ENCODE data around the gene GCSAML. TPM values are rescaled to one million over a fixed set of nuclear protein-coding genes. Genes with fewer than 3 reads are reported as not detected.

Gene GCSAML
- total and polyA plus RNA-seq, 2 of the 4 experiments (the other 2 are of a cell fraction), result not detected

DNA sequence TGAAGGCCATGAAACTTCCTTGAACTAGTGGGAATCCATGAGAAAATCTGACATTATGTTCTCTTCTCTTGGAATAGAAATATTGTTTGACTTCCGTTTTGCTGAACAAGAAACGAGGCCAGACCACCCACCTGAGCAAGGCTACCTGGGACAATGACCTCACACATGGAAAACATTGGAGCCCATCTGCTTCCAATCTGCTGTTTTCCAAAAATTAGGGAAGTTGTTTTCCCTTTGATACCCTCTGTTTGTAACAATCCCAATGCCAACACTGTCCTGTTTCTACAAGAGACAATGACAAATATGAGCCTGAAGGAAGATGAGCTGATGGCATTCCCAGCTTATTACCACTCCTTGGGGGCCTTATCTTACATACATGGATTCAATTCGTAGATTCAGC, 42.1 kb upstream of the GCSAML start:
- no peak overlapping the region for H2AK5ac ChIP-seq (ENCODE audit: low read depth, low read length)
- H3K27ac ChIP-seq (ENCODE audit: insufficient read depth, low read length), result no peak overlapping the region
- DNase-seq (no peak), ATAC-seq (ENCODE audit: low read depth) (no peak)
- H2BK15ac ChIP-seq (ENCODE audit: low read depth, low read length), result no peak overlapping the region
- no peak overlapping the region for H2AFZ ChIP-seq (replicated peaks; ENCODE audit: low read length, poor library complexity)
- no peak overlapping the region for H4K91ac ChIP-seq (ENCODE audit: insufficient read depth, low read depth, low read length)
- H3K4me1 ChIP-seq (ENCODE audit: control insufficient read depth, insufficient read depth, low read length), result no peaks in the 10 kb centered on the region
- no peaks in the 10 kb centered on the region for H3K27me3 ChIP-seq (ENCODE audit: control insufficient read depth, insufficient read depth, low read length)
- H4K8ac ChIP-seq (ENCODE audit: low read depth in 2 of 2, low read length in 2 of 2), result no peak overlapping the region
- H3K23ac ChIP-seq (ENCODE audit: low read depth, low read length), result no peak overlapping the region
- no peaks in the 10 kb centered on the region for H4K20me1 ChIP-seq (ENCODE audit: insufficient read depth, low read length)
- dilution Hi-C loops (cut with HindIII; ENCODE audit: low sequenced_read_pairs, unreplicated experiment) (no loop called here), in situ Hi-C loops (cut with MboI; ENCODE audit: low sequenced_read_pairs) (no loop called here), intact Hi-C loops (cut with micrococcal nuclease) (no loop called here)
- no CpG with 5 or more reads among the region's 3 CpGs for WGBS, 2 experiments (ENCODE audit: extremely low coverage in 2 of 2, insufficient read length in 1 of 2)
- H2BK20ac ChIP-seq (ENCODE audit: low read depth, low read length), result no peak overlapping the region
- no peaks in the 10 kb centered on the region for H3K79me1 ChIP-seq (ENCODE audit: low read depth in 1 of 2, low read length in 2 of 2)
- no peak overlapping the region for H4K5ac ChIP-seq (ENCODE audit: low read depth, low read length)
- H3K4me3 ChIP-seq (ENCODE audit: insufficient read depth, low read depth, low read length), result no peak overlapping the region
- H3K9me3 ChIP-seq (ENCODE audit: control insufficient read depth, insufficient read depth, low read length), result peaks cover 3% of the 10 kb centered on the region
- no peak overlapping the region for H2AK9ac ChIP-seq (replicated peaks; ENCODE audit: low read depth, low read length, poor library complexity)
- no peak overlapping the region for H2BK5ac ChIP-seq (ENCODE audit: low read depth, low read length, poor library complexity, severe bottlenecking)
- H3K9me1 ChIP-seq (ENCODE audit: insufficient read depth, low read length), result no peaks in the 10 kb centered on the region
- BruUV-seq (replicated peaks), result no TSS peak
- H2BK120ac ChIP-seq (ENCODE audit: low read depth, low read length), result no peak overlapping the region
- ChIA-PET CTCF (interaction anchor here (0.6 kb wide), 1 partner anchor 116 kb away, joined by 3 read pairs; no protein-coding TSS in a partner anchor), POLR2A (ENCODE audit: unreplicated experiment) (no interaction called here)
- H3K4me2 ChIP-seq (ENCODE audit: low read depth, low read length), result no peak overlapping the region
- no peak overlapping the region for H3K18ac ChIP-seq (ENCODE audit: low read depth, low read length)
- no peak overlapping the region for H3K14ac ChIP-seq (replicated peaks; ENCODE audit: low read depth, low read length)
- no peak overlapping the region for H3K9ac ChIP-seq (ENCODE audit: low read depth, low read length)
- no peak overlapping the region for H3K4ac ChIP-seq (ENCODE audit: low read depth, low read length)
- no peak overlapping the region for H3K56ac ChIP-seq (ENCODE audit: extremely low read depth, insufficient read depth, low read length)
- no peaks in the 10 kb centered on the region for H3K36me3 ChIP-seq (ENCODE audit: control insufficient read depth, insufficient read depth, low read length)
- no peak for TF ChIP-seq BHLHE40 (IDR thresholded peaks at IDR 0.05; ENCODE audit: low read depth, low read length)
- TF ChIP-seq RCOR1 (IDR thresholded peaks at IDR 0.05; ENCODE audit: insufficient replicate concordance, low read length), result no peak
- TF ChIP-seq, protein P1, sequence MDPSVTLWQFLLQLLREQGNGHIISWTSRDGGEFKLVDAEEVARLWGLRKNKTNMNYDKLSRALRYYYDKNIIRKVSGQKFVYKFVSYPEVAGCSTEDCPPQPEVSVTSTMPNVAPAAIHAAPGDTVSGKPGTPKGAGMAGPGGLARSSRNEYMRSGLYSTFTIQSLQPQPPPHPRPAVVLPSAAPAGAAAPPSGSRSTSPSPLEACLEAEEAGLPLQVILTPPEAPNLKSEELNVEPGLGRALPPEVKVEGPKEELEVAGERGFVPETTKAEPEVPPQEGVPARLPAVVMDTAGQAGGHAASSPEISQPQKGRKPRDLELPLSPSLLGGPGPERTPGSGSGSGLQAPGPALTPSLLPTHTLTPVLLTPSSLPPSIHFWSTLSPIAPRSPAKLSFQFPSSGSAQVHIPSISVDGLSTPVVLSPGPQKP (IDR thresholded peaks at IDR 0.05; ENCODE audit: borderline replicate concordance, low read depth, low read length), result no peak
- no peak for TF ChIP-seq RFX5 (IDR thresholded peaks at IDR 0.05; ENCODE audit: low read depth, low read length)
- TF ChIP-seq MXI1 (IDR thresholded peaks at IDR 0.05; ENCODE audit: borderline replicate concordance, low read depth, low read length), result no peak
- TF ChIP-seq, protein P2, sequence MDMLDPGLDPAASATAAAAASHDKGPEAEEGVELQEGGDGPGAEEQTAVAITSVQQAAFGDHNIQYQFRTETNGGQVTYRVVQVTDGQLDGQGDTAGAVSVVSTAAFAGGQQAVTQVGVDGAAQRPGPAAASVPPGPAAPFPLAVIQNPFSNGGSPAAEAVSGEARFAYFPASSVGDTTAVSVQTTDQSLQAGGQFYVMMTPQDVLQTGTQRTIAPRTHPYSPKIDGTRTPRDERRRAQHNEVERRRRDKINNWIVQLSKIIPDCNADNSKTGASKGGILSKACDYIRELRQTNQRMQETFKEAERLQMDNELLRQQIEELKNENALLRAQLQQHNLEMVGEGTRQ (IDR thresholded peaks at IDR 0.05; ENCODE audit: low read depth, low read length), result no peak
- no peak for TF ChIP-seq MAFK (IDR thresholded peaks at IDR 0.05; ENCODE audit: low read depth, low read length)
- TF ChIP-seq FOS (IDR thresholded peaks at IDR 0.05; ENCODE audit: low read depth, low read length), result no peak
- TF ChIP-seq RAD21 (IDR thresholded peaks at IDR 0.05; ENCODE audit: low read length), result no peak
- TF ChIP-seq CHD1 (IDR thresholded peaks at IDR 0.05; ENCODE audit: low read depth, low read length), result no peak
- TF ChIP-seq SMC3 (IDR thresholded peaks at IDR 0.05; ENCODE audit: low read depth, low read length), result no peak
- no peak for TF ChIP-seq MAZ (IDR thresholded peaks at IDR 0.05; ENCODE audit: borderline replicate concordance, low read depth, low read length)
- TF ChIP-seq, protein P3, sequence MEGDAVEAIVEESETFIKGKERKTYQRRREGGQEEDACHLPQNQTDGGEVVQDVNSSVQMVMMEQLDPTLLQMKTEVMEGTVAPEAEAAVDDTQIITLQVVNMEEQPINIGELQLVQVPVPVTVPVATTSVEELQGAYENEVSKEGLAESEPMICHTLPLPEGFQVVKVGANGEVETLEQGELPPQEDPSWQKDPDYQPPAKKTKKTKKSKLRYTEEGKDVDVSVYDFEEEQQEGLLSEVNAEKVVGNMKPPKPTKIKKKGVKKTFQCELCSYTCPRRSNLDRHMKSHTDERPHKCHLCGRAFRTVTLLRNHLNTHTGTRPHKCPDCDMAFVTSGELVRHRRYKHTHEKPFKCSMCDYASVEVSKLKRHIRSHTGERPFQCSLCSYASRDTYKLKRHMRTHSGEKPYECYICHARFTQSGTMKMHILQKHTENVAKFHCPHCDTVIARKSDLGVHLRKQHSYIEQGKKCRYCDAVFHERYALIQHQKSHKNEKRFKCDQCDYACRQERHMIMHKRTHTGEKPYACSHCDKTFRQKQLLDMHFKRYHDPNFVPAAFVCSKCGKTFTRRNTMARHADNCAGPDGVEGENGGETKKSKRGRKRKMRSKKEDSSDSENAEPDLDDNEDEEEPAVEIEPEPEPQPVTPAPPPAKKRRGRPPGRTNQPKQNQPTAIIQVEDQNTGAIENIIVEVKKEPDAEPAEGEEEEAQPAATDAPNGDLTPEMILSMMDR (conservative IDR thresholded peaks at IDR 0.05; ENCODE audit: low read depth, low read length), result no peak
- no peak for TF ChIP-seq CEBPB (IDR thresholded peaks at IDR 0.05; ENCODE audit: low read depth, low read length)
- no peak for TF ChIP-seq POLR2A (IDR thresholded peaks at IDR 0.05; ENCODE audit: low read depth, low read length)
- TF ChIP-seq NFE2L2 (IDR thresholded peaks at IDR 0.05; ENCODE audit: low read depth, low read length), result no peak
